ENCODE data around the gene CALCOCO1. TPM values are rescaled to one million over a fixed set of nuclear protein-coding genes. Genes with fewer than 3 reads are reported as not detected.

CALCOCO1 gene
- total RNA-seq, 4 donors from 2014 or later = 400 to 469 (median 424) TPM

DNA sequence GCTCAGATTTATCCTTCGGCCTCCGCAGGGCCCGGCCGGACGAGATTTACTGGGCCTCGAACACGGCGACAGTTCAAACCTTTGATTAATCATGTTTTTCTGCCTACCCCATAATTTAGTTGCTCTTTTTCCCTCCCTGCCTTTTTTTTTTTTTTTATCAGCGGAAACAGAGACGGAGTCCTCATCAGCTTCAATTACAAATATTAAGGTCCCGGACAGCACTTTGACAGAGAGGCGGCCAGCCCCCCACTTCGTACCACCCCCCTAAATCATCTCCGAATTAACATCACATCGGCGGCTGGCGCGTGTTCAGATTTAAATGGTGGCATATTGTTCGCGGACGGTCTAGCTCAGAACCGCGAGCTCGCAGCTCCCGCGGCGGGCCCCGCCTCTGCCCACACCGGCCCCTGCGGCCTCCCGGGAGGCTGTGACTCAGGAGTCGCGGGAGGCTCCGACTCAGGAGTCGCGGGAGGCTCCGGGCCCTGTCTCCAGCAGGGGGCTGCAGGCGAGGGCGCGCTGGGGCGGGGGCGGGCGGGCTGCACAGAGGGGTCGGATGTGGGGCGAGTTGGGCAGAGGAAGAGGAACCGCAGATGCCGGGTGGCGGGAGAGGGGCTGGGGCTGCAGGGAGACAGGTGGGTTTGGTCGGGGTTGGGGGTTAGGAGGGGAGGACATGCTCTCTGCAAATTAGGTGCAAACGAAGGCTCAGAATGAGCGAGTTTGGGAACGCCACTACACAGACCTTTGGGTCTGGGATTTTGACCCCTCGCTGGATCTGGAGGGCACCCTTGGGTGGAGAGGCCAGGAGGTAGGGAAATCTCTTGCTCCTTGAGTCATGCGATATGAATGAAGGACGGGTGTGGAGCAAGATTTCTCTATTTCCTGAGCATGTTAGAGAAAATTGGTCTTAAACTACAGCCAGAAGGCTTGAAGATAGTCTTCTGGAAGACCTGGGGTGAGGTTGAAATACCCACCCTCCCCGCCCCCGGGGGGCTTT, 31.8 kb downstream of the CALCOCO1 start:
- TF ChIP-seq EP300 (IDR thresholded peaks at IDR 0.05) = no peak
- TF ChIP-seq POLR2A (IDR thresholded peaks at IDR 0.05) = no peak
- TF ChIP-seq, protein P1, sequence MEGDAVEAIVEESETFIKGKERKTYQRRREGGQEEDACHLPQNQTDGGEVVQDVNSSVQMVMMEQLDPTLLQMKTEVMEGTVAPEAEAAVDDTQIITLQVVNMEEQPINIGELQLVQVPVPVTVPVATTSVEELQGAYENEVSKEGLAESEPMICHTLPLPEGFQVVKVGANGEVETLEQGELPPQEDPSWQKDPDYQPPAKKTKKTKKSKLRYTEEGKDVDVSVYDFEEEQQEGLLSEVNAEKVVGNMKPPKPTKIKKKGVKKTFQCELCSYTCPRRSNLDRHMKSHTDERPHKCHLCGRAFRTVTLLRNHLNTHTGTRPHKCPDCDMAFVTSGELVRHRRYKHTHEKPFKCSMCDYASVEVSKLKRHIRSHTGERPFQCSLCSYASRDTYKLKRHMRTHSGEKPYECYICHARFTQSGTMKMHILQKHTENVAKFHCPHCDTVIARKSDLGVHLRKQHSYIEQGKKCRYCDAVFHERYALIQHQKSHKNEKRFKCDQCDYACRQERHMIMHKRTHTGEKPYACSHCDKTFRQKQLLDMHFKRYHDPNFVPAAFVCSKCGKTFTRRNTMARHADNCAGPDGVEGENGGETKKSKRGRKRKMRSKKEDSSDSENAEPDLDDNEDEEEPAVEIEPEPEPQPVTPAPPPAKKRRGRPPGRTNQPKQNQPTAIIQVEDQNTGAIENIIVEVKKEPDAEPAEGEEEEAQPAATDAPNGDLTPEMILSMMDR (IDR thresholded peaks at IDR 0.05) = peak in 1 of 4 experiments; percentile 17
- no peak for TF ChIP-seq POLR2AphosphoS5 (IDR thresholded peaks at IDR 0.05)
- H3K4me3 ChIP-seq = peak overlapping the region in 1 of 2 donors; percentile 36
- ATAC-seq = peak; percentile 32
- WGBS, 2 donors (ENCODE audit: low coverage in 1 of 2) = 20 to 33% methylated on average over 4 to 34 of the region's 57 CpGs
- no peak overlapping the region for H3K27ac ChIP-seq
- no peaks in the 10 kb centered on the region for H3K36me3 ChIP-seq
- peaks cover 0 to 24% (median 9%) of the 10 kb centered on the region in 3 donors for H3K4me1 ChIP-seq
- no peaks in the 10 kb centered on the region for H3K9me3 ChIP-seq
- peaks cover 96% of the 10 kb centered on the region for H3K27me3 ChIP-seq

DNA sequence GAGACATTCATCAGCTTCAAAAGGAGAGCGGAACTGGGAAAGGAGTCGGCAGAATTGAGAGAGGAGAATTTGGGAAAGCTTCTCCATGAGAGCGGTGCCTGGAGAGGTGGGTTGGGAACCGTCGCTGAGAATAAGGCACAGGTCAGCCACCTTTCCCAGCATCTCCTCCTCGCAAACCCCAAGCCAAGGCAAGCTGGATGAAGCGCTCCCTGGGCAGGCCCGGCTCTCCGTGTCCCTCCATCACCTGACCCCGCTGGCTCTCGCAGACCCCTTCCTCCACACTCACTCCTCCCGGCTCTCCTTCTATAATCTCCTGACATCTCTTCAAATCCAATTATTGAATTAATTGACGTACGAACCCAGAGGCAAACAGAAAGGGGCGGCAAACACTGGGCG, 32.5 kb downstream of the CALCOCO1 start:
- 62% methylated on average over 16 of the region's 16 CpGs; no CpG with 5 or more reads in 1 of the 2 donors for WGBS, 2 donors (ENCODE audit: low coverage in 1 of 2)
- Histone ChIP-seq H3K4me1 (peaks cover 0 to 24% (median 9%) of the 10 kb centered on the region in 3 donors), H3K9me3 (no peaks in the 10 kb centered on the region), H3K27me3 (peaks cover 89% of the 10 kb centered on the region), H3K27ac (no peak overlapping the region), H3K4me3 (peak overlapping the region in 1 of 2 donors; percentile 36), H3K36me3 (no peaks in the 10 kb centered on the region)
- ATAC-seq = no peak
- TF ChIP-seq POLR2A (IDR thresholded peaks at IDR 0.05) (no peak), POLR2AphosphoS5 (IDR thresholded peaks at IDR 0.05) (no peak), EP300 (IDR thresholded peaks at IDR 0.05) (no peak)
- TF ChIP-seq, protein P1 (IDR thresholded peaks at IDR 0.05) = no peak

DNA sequence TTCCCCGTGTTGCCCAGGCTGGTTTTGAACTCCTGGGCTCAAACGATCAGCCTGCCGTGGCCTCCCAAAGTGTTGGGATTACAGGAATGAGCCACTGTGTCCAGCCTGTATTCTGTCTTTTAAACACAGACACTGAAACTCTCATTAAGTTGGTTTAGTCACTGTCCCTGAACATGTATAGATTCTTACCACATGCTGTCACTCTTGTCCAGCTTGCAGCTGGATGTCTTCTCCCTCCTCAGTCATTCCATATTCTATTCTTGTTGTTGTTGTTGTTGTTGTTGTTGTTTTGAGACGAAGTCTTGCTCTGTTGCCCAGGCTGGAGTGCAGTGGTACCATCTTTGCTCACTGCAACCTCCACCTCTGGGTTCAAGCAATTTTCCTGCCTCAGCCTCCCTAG, 39.1 kb downstream of the CALCOCO1 start:
- Histone ChIP-seq H3K9me3 (no peaks in the 10 kb centered on the region), H3K27me3 (peaks cover 23% of the 10 kb centered on the region), H3K36me3 (no peaks in the 10 kb centered on the region), H3K4me3 (no peak overlapping the region), H3K27ac (no peak overlapping the region), H3K4me1 (no peaks in the 10 kb centered on the region)
- WGBS, 2 donors (ENCODE audit: low coverage in 1 of 2) = 89% methylated on average over 4 of the region's 4 CpGs; no CpG with 5 or more reads in 1 of the 2 donors
- ATAC-seq = no peak
- TF ChIP-seq POLR2AphosphoS5 (IDR thresholded peaks at IDR 0.05) = no peak
- no peak for TF ChIP-seq EP300 (IDR thresholded peaks at IDR 0.05)
- TF ChIP-seq POLR2A (IDR thresholded peaks at IDR 0.05) = no peak

DNA sequence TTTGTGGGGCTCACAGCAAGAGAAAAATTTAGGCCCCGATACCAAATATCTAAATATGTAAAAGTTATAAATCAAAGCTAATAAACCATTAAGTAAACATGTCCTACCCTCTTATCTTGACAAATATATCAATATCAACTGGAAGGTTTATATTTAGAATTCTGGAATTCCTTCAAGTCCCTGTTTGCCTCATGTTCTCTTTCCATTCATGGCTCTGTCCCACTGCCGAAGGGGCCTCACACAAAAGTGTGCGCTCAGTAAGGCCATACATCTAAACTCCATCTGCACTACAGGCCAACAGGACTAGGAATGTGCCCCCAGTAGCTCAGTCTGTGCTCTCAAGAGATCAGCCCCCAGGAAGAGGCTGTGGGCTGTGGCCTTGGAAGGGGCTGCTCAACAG, 40.8 kb downstream of the CALCOCO1 start:
- Histone ChIP-seq H3K4me3 (no peak overlapping the region), H3K4me1 (no peaks in the 10 kb centered on the region), H3K36me3 (no peaks in the 10 kb centered on the region), H3K27ac (no peak overlapping the region), H3K9me3 (no peaks in the 10 kb centered on the region), H3K27me3 (peaks cover 7% of the 10 kb centered on the region)
- 51 to 77% methylated on average over 2 to 3 of the region's 3 CpGs for WGBS, 2 donors (ENCODE audit: low coverage in 1 of 2)
- ATAC-seq = no peak
- TF ChIP-seq POLR2A (IDR thresholded peaks at IDR 0.05) = no peak
- no peak for TF ChIP-seq EP300 (IDR thresholded peaks at IDR 0.05)
- TF ChIP-seq, protein P1 (IDR thresholded peaks at IDR 0.05) = no peak
- no peak for TF ChIP-seq POLR2AphosphoS5 (IDR thresholded peaks at IDR 0.05)

DNA sequence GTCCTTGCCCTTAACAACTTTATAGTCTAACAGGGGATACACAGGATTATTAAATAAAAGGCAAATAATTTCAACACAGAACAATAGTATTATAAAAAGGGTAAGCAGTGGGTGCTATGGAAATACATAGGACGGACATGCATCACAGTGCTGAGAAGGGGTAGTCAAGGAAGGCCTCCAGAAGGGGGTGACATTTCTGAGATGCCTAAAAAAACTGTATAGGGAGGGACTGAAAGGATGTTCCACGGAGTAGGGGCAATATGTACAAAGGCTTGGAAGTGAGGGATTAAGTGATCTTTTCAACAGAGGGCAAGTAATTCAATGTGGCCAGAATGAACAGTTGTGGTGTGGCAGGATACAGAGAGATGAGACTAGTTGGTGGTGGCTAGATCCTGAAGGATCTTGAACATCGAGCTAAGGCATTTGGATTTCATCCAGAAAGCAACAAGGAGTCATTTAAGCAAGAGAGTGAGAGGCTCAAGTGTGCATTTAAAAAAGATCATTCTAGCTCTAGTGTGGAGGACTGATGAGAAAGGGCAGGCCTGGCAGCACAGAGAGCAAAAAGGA, 42.5 kb downstream of the CALCOCO1 start:
- no peak overlapping the region for H3K27ac ChIP-seq
- no peaks in the 10 kb centered on the region for H3K4me1 ChIP-seq
- no peaks in the 10 kb centered on the region for H3K27me3 ChIP-seq
- WGBS, 2 donors (ENCODE audit: low coverage in 1 of 2) = 62 to 74% methylated on average over 3 of the region's 3 CpGs
- H3K36me3 ChIP-seq = no peaks in the 10 kb centered on the region
- no peak overlapping the region for H3K4me3 ChIP-seq
- TF ChIP-seq POLR2AphosphoS5 (IDR thresholded peaks at IDR 0.05) = no peak
- TF ChIP-seq, protein P1 (IDR thresholded peaks at IDR 0.05) = no peak
- no peak for TF ChIP-seq POLR2A (IDR thresholded peaks at IDR 0.05)
- TF ChIP-seq EP300 (IDR thresholded peaks at IDR 0.05) = no peak
- no peaks in the 10 kb centered on the region for H3K9me3 ChIP-seq
- no peak for ATAC-seq
